ENCODE measurements around the gene STAP1.

GRCh38 chr4:67558493-67558892, at the start of gene STAP1:
- TF ChIP-seq RAD21 (IDR thresholded peaks at IDR 0.05): no peak
- TF ChIP-seq CTCF (IDR thresholded peaks at IDR 0.05; ENCODE audit: low read depth, low read length, missing input control): no peak
- no peak for TF ChIP-seq YY1 (IDR thresholded peaks at IDR 0.05)
- no peak for TF ChIP-seq SP1 (IDR thresholded peaks at IDR 0.05)
